Activated naive CD4-positive, alpha-beta T cell treated with anti-CD3 and anti-CD28 coated beads, Interleukin-2, amount 50 U/mL, for 24 hours (primary cell): ENCODE data around the gene CANT1.
"Not testable (repeated sequence)": the region's sequence is repeated elsewhere in the genome, so short reads cannot be mapped to it uniquely, and the experiment has no call there.

Source experiments
- H3K27ac Mint-ChIP-seq: one replicate; pipeline ENCODE4 v1.8.0; 2021; ENCODE audit warnings: mild to moderate bottlenecking, mixed read lengths
- H3K27me3 Mint-ChIP-seq: one replicate; pipeline ENCODE4 v1.8.0; 2021; ENCODE audit warnings: mixed read lengths
- H3K36me3 Mint-ChIP-seq: one replicate; pipeline ENCODE4 v1.8.0; 2021; ENCODE audit warnings: mixed read lengths
- H3K4me1 Mint-ChIP-seq: one replicate; pipeline ENCODE4 v1.8.0; 2021; ENCODE audit warnings: mixed read lengths
- H3K4me3 Mint-ChIP-seq: one replicate; pipeline ENCODE4 v1.8.0; 2021; ENCODE audit warnings: mild to moderate bottlenecking, mixed read lengths
- H3K9me3 Mint-ChIP-seq: one replicate; pipeline ENCODE4 v1.8.0; 2021; ENCODE audit warnings: mixed read lengths

CANT1 gene

DNA sequence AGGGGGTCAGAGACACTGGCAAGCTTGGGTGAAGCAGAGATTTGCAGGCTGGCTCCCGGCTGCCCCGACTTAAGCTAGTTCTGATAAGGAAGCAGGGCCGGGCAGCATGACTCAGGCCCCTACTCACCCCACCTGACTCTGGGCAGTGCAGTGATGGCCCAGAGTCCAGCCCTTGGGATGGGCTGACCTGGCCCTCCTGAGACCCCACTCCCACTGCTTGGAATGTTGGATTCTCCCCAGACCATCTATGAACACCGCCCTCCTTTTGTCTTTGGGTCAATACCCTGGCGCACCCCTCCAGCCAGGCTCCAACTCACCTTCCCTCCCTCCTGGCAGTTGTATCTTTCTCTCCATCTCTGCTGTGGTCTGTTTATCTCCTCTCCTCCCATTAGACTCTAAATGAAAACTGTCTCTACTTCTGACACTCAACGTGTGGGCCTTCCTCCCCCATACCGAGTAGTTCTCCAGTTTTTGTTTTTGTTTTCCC is 50.9 kb downstream of the CANT1 start:
- Mint-ChIP-seq H3K4me3 (no peak overlapping the region), H3K4me1 (no peaks in the 10 kb centered on the region), H3K27ac (no peak overlapping the region), H3K27me3 (no peaks in the 10 kb centered on the region), H3K9me3 (no peaks in the 10 kb centered on the region), H3K36me3 (no peaks in the 10 kb centered on the region)

DNA sequence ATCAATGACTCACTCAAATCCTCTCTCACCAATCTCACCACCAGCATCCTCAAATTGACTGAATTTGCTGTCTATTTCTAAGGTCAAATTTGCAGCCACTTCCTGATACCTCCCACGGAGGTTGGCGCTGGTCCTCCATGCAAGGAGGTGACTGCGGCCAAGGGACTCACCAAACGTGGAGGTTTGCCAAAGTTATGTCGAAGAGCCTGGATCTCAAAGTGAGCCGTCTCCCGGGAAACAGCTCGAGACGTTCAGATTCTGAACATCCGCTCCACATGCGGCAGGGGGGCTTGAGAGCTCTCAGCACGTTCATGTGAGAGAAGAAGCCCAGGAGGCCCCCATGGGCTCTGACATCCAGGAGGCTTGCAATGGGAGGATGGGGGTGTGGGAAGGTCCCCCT is 52.4 kb downstream of the CANT1 start:
- Mint-ChIP-seq H3K4me1 (no peaks in the 10 kb centered on the region), H3K27ac (no peak overlapping the region), H3K4me3 (no peak overlapping the region), H3K36me3 (no peaks in the 10 kb centered on the region), H3K27me3 (no peaks in the 10 kb centered on the region), H3K9me3 (no peaks in the 10 kb centered on the region)

DNA sequence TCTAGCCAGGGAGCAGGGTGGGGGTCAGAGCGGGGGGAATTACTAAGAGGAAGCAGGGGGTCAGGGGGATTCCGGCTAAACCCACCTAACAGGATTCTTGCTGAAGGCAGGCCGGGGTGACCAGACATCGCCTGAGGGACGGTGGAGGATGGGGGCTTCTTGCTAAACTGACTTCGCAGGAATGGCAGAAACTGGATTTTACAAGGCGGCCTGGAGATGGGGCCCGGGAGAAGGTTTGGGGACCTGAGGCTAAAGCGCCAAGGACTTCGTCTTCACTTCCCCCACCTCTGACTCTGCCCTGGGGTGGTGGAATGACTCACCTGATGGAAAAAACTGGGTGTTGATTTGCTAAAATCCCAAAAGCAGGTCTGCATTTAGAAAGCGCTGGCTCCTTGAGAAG is 53.3 kb downstream of the CANT1 start:
- Mint-ChIP-seq H3K9me3 (no peaks in the 10 kb centered on the region), H3K27ac (no peak overlapping the region), H3K36me3 (no peaks in the 10 kb centered on the region), H3K27me3 (no peaks in the 10 kb centered on the region), H3K4me1 (no peaks in the 10 kb centered on the region), H3K4me3 (no peak overlapping the region)

DNA sequence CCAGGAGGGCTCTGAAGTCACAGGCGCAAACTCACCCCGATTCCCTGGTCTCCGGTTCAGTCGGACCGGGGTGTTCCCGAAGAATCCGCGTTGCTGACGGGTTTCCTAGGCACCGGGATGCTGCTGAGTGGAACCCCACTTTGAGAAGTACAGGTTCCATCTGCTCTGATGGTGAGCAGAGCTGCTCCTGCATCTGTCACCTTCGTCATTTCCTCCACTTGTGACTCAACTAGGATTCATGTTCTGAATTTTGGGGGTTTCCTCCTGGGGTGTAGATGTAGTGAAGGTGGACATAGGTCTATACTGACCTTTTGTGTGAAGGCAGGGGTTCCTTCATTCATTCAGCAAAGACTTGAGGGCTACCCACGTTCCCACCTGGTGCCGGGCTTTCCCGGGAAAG is 54.9 kb downstream of the CANT1 start:
- Mint-ChIP-seq H3K4me1 (no peaks in the 10 kb centered on the region), H3K27ac (no peak overlapping the region), H3K4me3 (no peak overlapping the region), H3K9me3 (no peaks in the 10 kb centered on the region), H3K36me3 (no peaks in the 10 kb centered on the region), H3K27me3 (no peaks in the 10 kb centered on the region)

DNA sequence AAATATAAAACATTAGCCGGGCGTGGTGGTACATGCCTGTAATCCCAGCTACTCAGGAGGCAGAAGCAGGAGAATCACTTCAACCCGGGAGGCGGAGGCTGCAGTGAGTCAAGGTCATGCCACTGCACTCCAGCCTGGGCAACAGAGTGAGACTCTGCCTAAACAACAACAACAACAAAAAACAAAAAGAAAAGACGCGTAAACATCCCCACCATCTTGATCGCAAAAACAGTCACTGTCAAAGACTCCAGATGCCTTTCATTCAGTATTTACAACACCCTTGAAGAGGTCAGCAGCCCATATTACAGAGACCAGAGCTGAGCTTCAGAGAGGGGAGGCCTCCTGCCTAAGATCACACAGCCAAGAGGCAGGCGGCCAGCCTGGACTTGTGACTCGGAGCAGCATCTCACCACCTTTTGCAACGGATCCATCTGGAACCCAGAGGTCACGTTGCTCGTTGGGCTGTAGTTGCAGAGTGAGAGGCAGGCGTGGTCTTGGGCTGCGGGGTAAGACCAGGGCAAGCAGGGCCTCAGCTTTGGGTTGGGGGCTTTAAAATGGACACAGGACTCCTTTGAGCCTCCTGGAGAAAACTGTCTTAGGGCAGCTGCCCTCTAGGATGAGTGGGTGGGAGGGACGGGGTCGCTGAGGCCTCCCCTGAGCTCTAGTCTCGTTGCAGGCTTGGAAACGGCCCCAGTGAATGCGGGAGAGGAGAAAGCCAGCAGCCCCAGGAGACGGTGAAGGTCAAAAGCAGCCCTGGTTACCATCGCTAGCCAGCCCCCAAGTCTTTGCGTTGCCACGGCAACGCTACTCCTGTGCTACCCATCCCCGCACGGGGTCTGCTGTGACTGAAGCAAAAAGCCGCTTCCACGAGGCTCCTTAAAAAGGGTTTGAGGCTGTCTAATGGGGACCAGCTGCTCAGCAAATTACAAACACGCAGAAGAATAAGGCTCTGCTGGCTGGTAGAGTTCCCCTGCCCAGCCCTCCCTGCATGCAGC is 55.9 kb downstream of the CANT1 start:
- Mint-ChIP-seq H3K27me3 (no peaks in the 10 kb centered on the region), H3K9me3 (no peaks in the 10 kb centered on the region), H3K4me1 (no peaks in the 10 kb centered on the region), H3K36me3 (no peaks in the 10 kb centered on the region), H3K27ac (no peak overlapping the region), H3K4me3 (no peak overlapping the region)

DNA sequence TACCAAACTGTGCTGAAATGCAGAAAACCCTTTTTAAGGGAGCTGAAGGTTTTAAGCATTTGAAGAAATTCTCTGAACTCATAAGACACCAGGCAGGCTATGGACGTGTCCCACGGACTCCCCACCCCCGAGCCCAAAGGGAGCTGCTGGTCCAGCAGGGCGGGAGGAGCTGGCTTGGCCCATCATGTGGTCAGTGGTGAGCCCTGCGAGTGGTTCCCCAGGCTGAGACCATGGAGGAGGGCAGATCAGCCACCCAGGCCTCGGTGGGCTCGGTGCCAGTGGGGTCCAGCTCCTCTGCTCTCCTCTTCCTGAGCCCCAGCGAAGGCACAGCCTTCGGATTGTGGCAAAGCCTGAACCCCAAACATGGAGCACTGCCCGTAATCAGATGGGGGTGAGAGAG is 56.9 kb downstream of the CANT1 start:
- Mint-ChIP-seq H3K36me3 (no peaks in the 10 kb centered on the region), H3K9me3 (no peaks in the 10 kb centered on the region), H3K27me3 (no peaks in the 10 kb centered on the region), H3K4me1 (no peaks in the 10 kb centered on the region), H3K27ac (no peak overlapping the region), H3K4me3 (no peak overlapping the region)

DNA sequence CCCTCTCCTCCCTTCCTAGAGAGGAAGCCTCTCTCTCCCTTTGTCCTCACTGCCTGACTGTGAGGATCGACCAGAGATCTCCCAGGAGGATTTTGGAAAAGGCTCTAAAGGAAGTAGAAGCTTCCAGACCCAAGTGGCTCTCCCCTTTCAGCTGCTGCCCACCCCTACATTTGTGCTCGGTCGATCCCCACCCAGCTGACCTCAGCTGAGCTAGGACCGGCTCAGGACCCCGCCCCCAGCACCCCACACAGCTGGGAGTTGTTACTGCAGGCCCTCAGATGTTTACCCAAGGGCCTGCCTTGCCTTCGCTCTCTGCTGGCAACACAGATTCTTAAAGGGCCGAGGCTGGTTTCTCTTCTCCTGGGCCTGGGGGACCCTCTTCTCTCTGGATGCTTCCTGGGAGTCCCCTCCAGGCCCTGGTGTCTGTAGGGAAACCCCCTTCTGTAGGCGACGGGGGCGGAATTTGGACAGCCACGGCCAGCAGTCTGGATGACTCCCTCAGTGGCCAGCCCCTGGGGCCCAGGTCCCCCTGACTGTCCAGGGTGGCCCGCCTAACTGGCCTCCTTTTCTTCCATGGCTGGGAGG is 57.5 kb downstream of the CANT1 start:
- Mint-ChIP-seq H3K36me3 (no peaks in the 10 kb centered on the region), H3K9me3 (no peaks in the 10 kb centered on the region), H3K27me3 (no peaks in the 10 kb centered on the region)

DNA sequence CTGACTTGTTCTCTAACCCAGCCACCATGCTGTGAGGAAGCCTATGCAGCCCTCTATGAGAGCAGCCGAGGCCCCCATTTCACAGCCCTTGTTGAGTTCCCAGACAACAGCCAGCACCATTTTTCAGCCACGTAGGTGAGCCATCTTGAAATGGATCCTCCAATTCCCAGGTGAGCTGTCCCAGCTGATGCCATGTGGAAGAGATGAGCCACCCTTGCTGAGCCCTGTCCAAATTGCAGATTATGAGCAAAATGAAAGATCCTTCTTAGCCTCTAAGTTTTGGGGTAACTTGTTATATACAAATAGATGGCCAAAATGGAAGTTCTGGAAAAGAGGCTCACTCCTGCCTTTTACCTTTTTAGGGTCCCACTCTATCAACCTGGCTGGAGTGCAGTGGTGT is 58.7 kb downstream of the CANT1 start:
- Mint-ChIP-seq H3K4me3 (no peak overlapping the region), H3K9me3 (no peaks in the 10 kb centered on the region), H3K27ac (no peak overlapping the region), H3K27me3 (peaks cover 1% of the 10 kb centered on the region), H3K4me1 (no peaks in the 10 kb centered on the region), H3K36me3 (no peaks in the 10 kb centered on the region)

More for the DNA sequence above, 57.5 kb downstream of the CANT1 start:
- H3K27ac Mint-ChIP-seq: no peak overlapping the region
- no peak overlapping the region for H3K4me3 Mint-ChIP-seq
- no peaks in the 10 kb centered on the region for H3K4me1 Mint-ChIP-seq

DNA sequence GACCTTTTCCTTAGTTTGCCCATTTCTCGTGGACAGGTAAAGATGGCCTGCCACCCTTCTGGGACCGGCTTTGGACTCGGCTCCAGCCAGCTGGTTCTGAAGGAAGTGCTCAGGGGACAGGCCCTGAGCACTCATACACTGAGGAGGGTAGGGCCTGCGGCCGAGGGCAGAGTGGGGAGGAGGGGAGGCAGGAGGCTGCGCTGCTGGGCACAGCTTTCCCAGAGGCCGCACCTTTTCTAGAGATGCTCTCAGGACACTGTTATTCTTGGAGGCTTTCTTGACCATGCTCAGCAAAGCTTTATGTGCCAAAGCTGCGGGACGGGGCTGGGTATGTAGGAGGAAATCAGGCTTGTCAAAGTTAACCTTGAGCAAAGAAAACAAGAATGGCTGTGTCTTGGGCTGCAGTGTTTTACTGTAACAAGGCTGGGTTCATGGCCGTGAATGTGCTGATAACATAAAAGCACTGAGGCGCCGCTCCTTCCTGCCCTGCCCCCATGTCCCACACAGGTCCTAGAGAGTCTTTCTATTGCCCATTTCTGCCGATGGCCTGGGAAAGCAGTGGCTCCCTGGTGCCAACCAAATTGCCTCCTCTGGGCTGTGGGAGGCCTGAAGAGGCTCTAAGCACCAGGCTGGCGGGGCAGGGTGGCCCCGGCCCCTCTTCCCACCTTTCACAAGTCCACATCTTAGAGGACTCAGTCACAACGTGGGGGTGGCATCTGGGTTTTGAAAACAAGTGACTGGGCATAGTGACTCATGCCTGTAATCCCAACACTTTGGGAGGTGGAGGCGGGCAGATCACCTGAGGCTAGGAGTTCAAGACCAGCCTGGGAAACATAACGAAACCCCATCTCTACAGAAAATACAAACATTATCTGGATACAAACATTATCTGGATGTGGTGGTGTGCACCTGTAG is 62.1 kb downstream of the CANT1 start:
- Mint-ChIP-seq H3K27ac (no peak overlapping the region), H3K9me3 (no peaks in the 10 kb centered on the region), H3K4me3 (no peak overlapping the region), H3K36me3 (no peaks in the 10 kb centered on the region), H3K27me3 (peaks cover 1% of the 10 kb centered on the region), H3K4me1 (no peaks in the 10 kb centered on the region)

DNA sequence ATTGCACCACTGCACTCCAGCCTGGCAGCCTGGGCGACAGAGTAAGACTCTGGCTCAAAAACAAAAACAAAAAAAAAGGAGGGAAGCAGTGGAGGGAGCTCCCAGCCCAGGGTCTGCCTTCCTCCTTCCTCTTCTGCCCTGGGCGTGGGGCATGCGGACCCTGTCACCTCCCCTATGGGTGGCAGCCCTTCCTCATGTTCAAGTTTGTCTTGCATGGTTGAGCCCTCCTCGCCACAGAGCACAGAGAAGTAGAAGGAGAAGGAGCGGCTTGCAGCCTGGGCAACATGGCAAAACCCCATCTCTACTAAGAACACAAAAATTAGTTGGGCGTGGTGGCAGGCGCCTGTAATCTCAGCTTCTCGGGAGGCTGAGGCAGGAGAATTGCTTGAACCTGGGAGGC is 62.9 kb downstream of the CANT1 start:
- Mint-ChIP-seq H3K36me3 (no peaks in the 10 kb centered on the region), H3K9me3 (no peaks in the 10 kb centered on the region), H3K4me1 (no peaks in the 10 kb centered on the region), H3K27me3 (peaks cover 1% of the 10 kb centered on the region), H3K4me3 (no peak overlapping the region), H3K27ac (no peak overlapping the region)

DNA sequence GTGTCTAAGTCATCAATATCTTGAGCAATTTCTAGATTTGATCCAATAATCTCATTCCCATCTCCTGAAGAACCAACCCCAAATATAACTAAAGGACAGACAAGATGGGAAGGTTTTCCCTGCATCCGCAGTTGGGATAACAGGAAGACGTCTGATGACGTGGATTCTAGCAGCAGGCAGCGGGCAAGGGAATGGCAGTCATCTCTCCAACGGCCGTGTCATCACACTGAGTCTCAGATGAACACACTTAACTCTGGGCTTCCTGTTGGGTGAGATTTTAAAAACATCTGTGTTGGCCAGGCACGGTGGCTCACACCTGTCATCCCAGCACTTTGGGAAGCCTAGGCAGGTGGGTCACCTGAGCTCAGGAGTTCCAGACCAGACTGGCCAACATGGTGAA is 63.4 kb downstream of the CANT1 start:
- H3K36me3 Mint-ChIP-seq: no peaks in the 10 kb centered on the region
- peaks cover 1% of the 10 kb centered on the region for H3K27me3 Mint-ChIP-seq
- no peaks in the 10 kb centered on the region for H3K4me1 Mint-ChIP-seq
- H3K4me3 Mint-ChIP-seq: no peak overlapping the region
- H3K27ac Mint-ChIP-seq: no peak overlapping the region
- H3K9me3 Mint-ChIP-seq: no peaks in the 10 kb centered on the region

DNA sequence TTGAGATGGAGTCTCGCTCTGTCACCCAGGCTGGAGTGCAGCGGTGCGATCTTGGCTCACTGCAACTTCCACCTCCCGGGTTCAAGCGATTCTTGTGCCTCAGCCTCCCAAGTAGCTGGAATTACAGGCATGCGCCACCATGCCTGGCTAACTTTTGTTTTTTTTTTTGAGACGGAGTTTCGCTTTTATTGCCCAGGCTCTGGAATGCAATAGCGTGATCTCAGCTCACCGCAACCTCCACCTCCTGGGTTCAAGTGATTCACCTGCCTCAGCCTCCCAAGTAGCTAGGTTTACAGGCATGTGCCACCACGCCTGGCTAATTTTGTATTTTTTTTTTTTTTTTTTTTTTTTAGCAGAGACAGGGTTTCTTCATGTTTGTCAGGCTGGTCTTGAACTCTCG is 64.1 kb downstream of the CANT1 start:
- H3K27me3 Mint-ChIP-seq, H3K36me3 Mint-ChIP-seq, H3K9me3 Mint-ChIP-seq, H3K27ac Mint-ChIP-seq, H3K4me1 Mint-ChIP-seq, H3K4me3 Mint-ChIP-seq: not testable (repeated sequence)

DNA sequence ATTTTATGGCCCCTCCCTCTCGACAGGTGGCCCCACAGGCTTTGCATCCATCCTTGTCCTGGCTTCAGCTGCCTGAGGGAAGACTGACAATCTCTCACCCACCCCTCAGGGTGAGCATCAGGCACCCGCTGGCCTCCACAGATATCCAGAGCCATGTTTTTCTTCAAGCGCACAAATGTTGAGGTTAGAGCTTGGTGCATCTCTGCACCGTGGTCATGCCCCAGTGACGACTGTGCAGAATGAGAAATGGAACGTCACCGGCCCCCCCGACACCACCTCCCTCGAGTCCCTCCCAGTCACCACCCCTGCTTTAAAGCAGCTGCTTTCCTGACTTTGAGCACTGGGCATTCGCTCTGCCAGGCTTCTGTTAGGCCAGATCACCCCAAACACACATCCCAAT is 64.6 kb downstream of the CANT1 start:
- Mint-ChIP-seq H3K36me3 (no peaks in the 10 kb centered on the region), H3K9me3 (no peaks in the 10 kb centered on the region), H3K4me3 (no peak overlapping the region), H3K27ac (no peak overlapping the region), H3K27me3 (peaks cover 1% of the 10 kb centered on the region), H3K4me1 (no peaks in the 10 kb centered on the region)

DNA sequence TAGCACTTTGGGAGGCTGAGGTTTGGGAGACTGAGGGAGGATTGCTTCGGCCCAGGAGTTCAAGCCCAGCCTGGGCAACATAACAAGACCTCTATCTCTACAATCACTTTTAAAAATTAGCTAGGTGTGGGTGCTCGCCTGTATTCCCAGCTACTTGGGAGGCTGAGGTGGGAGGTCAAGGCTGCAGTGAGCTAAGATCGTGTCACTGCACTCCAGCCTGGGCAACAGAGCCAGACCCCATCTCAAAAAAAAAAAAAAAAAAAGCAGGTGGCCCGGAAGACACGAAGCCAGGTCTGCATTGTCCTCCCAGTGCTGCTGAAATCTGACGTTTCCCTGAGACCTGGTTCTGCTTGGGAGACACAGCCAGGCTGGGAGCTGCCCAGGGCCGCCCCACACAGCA is 65.5 kb downstream of the CANT1 start:
- Mint-ChIP-seq H3K9me3 (no peaks in the 10 kb centered on the region), H3K27ac (no peak overlapping the region), H3K36me3 (no peaks in the 10 kb centered on the region), H3K4me3 (no peak overlapping the region), H3K4me1 (no peaks in the 10 kb centered on the region), H3K27me3 (peaks cover 1% of the 10 kb centered on the region)
